Testis (tissue), 3 donors: Measurements from ENCODE around the gene MAP6. TPM values are rescaled to one million over a fixed set of nuclear protein-coding genes. Genes with fewer than 3 reads are reported as not detected.
A peak's percentile ranks its signal among the peaks of the same experiment; 100 is the strongest.

ENCODE experiments used
- DNase-seq: peaks from one replicate; pipeline ENCODE4 v3.0.0-alpha.2; 2019
- H3K27ac ChIP-seq, 2 donors: fragments of 200-600 bp; sonication (generic); one replicate each; pipeline ENCODE4 v1.5.1; 2019
- H3K27me3 ChIP-seq: fragments of 200-600 bp; sonication (generic); one replicate; pipeline ENCODE4 v1.5.1; 2019
- H3K36me3 ChIP-seq: fragments of 200-600 bp; sonication (generic); one replicate; pipeline ENCODE4 v1.5.1; 2017; ENCODE audit warnings: low read depth; ENCODE audit errors: missing control alignments
- H3K4me1 ChIP-seq: fragments of 200-600 bp; sonication (generic); one replicate; pipeline ENCODE4 v1.5.1; 2019
- H3K4me3 ChIP-seq, 2 donors: fragments of 200-600 bp; sonication (generic); one replicate each; pipeline ENCODE4 v1.5.1; 2017 to 2019
- H3K9me3 ChIP-seq: fragments of 200-600 bp; sonication (generic); one replicate; pipeline ENCODE4 v1.5.1; 2017
- POLR2A ChIP-seq: fragments of 450-650 bp; IDR thresholded peaks from one replicate; pipeline ENCODE4 v1.6.1; 2017; ENCODE audit warnings: antibody characterized with exemption, mild to moderate bottlenecking, moderate library complexity
- WGBS, 2 donors: methylation state at CpG; one replicate each; pipeline ENCODE4 v1.1.5; 2018; 5-methylcytosine and 5-hydroxymethylcytosine counted together
- intact Hi-C: fragments of 100-400 bp; cut with DNase I; formaldehyde crosslinking; loops from one replicate; pipeline ENCODE4 v1.15.1; 2023; ENCODE audit warnings: low total_unique reads
- polyA plus RNA-seq: library from polyadenylated mRNA; stranded (reverse); fragments of 350-450 nt; fragmentation: Illumina TruSeq; extraction: RNeasy Lipid Tissue Mini Kit (QIAGEN cat#74804); gene quantifications from one replicate; pipeline ENCODE4 v1.2.3, GENCODE V29; 2014; ENCODE audit warnings: low read depth, low replicate concordance; ENCODE audit not compliant: insufficient read depth
- total RNA-seq, 2 donors: library from RNA; depleted of rRNA; stranded (reverse); fragments of >200 nt; gene quantifications; one replicate each; pipeline ENCODE4 v1.2.3, GENCODE V29; 2016
- TF ChIP-seq, protein P1 (sequence below), 3 experiments: fragments of 450-650 bp in 2 of 3; fragments of 200-600 bp in 1 of 3; sonication (generic) in 1 of 3; IDR thresholded peaks; one replicate each; pipeline ENCODE4 v1.5.1; 2016 to 2019; ENCODE audit warnings: antibody characterized with exemption in 3 of 3, mild to moderate bottlenecking in 2 of 3, moderate library complexity in 1 of 3

MAP6 gene
- total and polyA plus RNA-seq, 3 donors from 2014 or later = 17.8 to 38.1 (median 23.8) TPM

DNA sequence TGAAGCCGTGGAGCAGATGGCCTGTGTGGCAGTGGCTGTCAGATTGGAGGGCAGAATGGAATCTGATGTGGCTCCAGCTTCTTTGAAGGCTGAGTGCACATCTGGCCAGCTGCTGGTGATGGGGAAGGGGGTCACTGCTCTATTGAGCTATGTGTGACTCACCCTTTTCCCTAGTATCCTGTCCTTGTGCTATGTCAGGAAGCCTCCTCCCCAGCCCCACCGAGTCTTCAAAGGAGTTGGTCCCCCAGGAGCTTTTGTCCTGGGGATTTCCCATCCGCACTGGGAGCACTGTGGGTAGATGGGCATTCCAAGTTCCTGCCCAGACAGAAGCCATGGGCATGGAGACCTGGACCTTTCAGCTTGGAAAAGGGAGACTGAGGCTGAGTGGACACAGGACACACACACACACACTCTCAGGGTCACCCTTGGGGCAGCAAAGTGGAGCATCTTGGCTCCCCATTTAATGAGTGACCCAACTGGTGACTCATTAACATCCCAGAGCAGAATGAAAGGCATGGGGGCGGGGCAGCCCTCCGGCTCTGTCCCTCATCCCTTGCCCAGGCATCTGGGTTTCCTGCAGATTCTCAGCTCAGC, 103.5 kb downstream of the MAP6 start:
- intact Hi-C loops = no loop called here
- no peaks in the 10 kb centered on the region for H3K9me3 ChIP-seq
- H3K4me1 ChIP-seq = peaks cover 42% of the 10 kb centered on the region
- WGBS, 2 donors = 48 to 61% methylated on average over 4 to 5 of the region's 5 CpGs
- H3K4me3 ChIP-seq = no peak overlapping the region
- H3K27ac ChIP-seq = peak overlapping the region; percentile 99 to 100
- H3K27me3 ChIP-seq = no peaks in the 10 kb centered on the region
- no peaks in the 10 kb centered on the region for H3K36me3 ChIP-seq
- TF ChIP-seq POLR2A = no peak
- TF ChIP-seq, protein P1, sequence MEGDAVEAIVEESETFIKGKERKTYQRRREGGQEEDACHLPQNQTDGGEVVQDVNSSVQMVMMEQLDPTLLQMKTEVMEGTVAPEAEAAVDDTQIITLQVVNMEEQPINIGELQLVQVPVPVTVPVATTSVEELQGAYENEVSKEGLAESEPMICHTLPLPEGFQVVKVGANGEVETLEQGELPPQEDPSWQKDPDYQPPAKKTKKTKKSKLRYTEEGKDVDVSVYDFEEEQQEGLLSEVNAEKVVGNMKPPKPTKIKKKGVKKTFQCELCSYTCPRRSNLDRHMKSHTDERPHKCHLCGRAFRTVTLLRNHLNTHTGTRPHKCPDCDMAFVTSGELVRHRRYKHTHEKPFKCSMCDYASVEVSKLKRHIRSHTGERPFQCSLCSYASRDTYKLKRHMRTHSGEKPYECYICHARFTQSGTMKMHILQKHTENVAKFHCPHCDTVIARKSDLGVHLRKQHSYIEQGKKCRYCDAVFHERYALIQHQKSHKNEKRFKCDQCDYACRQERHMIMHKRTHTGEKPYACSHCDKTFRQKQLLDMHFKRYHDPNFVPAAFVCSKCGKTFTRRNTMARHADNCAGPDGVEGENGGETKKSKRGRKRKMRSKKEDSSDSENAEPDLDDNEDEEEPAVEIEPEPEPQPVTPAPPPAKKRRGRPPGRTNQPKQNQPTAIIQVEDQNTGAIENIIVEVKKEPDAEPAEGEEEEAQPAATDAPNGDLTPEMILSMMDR (IDR thresholded peaks at IDR 0.05) = no peak
- no peak for DNase-seq

DNA sequence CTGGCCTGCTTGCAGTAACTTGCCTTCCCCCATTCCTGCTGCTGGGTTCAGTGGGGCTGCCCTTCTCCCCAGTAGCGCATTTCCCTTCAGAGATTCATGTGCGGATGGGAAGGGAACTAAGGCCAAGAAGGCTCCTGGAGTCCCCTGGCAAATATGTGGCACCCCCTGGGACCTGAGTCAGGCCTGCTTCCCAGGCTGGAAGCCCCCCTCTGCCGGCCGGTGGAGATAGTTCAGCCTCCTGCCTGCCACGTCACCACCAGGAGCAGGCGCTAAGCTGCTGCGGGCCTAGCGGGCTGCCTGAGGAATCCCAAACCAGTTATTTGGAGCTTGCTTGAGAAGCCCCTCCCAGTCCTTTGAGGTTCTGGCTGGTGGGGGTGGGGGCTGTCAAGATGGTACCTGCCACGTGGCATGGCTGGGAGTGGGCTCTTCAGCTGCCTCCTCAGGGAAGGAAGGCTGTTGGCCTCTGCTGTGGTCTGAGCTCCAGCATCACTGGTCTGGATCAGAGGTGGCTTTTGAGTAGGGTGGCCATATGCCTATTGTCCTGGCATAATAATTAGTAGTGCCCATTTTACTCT, 104.8 kb downstream of the MAP6 start:
- H3K9me3 ChIP-seq = no peaks in the 10 kb centered on the region
- no peaks in the 10 kb centered on the region for H3K36me3 ChIP-seq
- intact Hi-C loops = no loop called here
- H3K27me3 ChIP-seq = no peaks in the 10 kb centered on the region
- DNase-seq = peak; percentile 61
- WGBS, 2 donors = 38 to 44% methylated on average over 2 to 9 of the region's 9 CpGs
- peak overlapping the region in 1 of 2 donors; percentile 98 for H3K4me3 ChIP-seq
- peaks cover 54% of the 10 kb centered on the region for H3K4me1 ChIP-seq
- TF ChIP-seq, protein P1 (IDR thresholded peaks at IDR 0.05) = peak; percentile 20 to 52 (median 51)
- TF ChIP-seq POLR2A = no peak
- H3K27ac ChIP-seq = peak overlapping the region; percentile 99 to 100

DNA sequence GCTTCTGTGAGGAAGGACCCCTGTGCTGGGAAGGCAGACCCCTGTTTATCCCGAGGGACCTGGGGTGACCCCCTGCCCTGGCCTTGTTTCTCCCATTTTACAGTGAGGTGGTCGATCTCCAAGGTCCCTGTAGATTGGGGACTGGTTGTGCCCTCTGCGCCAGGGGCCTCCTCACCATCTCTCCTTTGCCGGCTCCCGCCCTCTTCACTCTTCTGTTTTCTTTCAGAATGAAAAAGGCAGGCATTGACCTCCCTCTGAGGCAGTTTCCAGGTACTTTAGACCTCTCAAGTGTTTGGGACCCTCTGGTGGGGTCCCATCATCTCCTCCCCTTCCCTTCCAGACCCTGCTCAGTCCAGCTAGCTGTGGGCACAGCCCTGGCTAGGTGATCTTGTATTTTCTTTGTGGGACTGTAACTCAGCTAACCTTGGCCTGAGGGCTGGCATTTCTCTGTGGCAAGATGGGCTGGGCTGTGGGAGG, 105.3 kb downstream of the MAP6 start:
- DNase-seq = no peak
- intact Hi-C loops = no loop called here
- H3K4me3 ChIP-seq = peak overlapping the region; percentile 94 to 98
- peak overlapping the region; percentile 99 to 100 for H3K27ac ChIP-seq
- no peaks in the 10 kb centered on the region for H3K27me3 ChIP-seq
- no peak for TF ChIP-seq POLR2A
- TF ChIP-seq, protein P1 (IDR thresholded peaks at IDR 0.05) = no peak
- H3K9me3 ChIP-seq = no peaks in the 10 kb centered on the region
- no peaks in the 10 kb centered on the region for H3K36me3 ChIP-seq
- WGBS, 2 donors = 25 to 35% methylated on average over 5 of the region's 5 CpGs
- H3K4me1 ChIP-seq = peaks cover 59% of the 10 kb centered on the region

DNA sequence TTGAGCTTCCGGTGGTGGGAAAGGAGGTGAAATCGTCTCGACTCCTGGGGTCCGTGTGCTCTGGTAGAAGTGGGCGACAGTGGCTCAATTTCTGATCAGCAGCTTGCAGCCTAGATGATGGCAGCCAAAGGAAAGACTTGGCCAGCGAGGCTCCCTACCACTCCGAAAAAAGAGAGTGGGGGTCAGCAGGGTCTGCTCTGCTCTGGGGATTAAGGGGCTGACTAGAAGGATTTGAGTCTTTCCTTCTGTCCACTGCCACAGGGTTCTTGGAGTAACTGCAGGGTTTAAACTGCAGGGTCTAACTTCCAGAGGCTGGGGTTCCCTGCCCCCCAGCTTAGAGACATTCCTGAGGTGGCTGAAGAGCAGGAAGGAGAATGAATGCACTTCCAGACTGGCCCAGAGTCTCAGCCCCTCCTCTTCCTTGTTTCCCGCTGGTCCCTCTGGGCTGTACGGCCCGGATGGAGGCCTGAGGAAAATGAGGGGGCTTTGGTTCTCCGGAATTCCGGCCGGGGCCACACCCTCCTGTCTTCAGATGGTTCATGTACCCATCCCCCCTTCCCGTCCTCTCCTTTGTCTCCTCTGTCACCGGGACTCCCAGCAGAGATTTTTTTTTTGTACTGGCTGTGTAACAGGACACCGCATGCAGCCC, 105.9 kb downstream of the MAP6 start:
- WGBS, 2 donors = 1 to 2% methylated on average over 15 to 16 of the region's 16 CpGs
- no peaks in the 10 kb centered on the region for H3K27me3 ChIP-seq
- DNase-seq = peak; percentile 30
- no peaks in the 10 kb centered on the region for H3K36me3 ChIP-seq
- peak overlapping the region; percentile 94 to 98 for H3K4me3 ChIP-seq
- no peaks in the 10 kb centered on the region for H3K9me3 ChIP-seq
- intact Hi-C loops = no loop called here
- peaks cover 65% of the 10 kb centered on the region for H3K4me1 ChIP-seq
- TF ChIP-seq, protein P1 (IDR thresholded peaks at IDR 0.05) = no peak
- TF ChIP-seq POLR2A = no peak
- H3K27ac ChIP-seq = peak overlapping the region; percentile 99 to 100
